Activated CD4-positive, alpha-beta T cell treated with anti-CD3 and anti-CD28 coated beads, Interleukin-2, amount 50 U/mL, for 16 hours (primary cell): Measurements from ENCODE around the gene LILRB3.
"Not testable (repeated sequence)": the region's sequence is repeated elsewhere in the genome, so short reads cannot be mapped to it uniquely, and the experiment has no call there.

ENCODE experiments used
- DNase-seq: peaks from one replicate; pipeline ENCODE4 v3.0.0-alpha.2; 2020

The LILRB3 gene

GRCh38 chr19:54189145-54189734 is 33.6 kb downstream of the LILRB3 start, which contains the start of gene MBOAT7:
MBOAT7 (minus strand) TSS chr19:54189580; CDS start chr19:54188508, 1,072 bp downstream.
- no peak for DNase-seq

- DNase-seq: peak; percentile 74
These were observed 34.5 kb downstream of the LILRB3 start for GRCh38 chr19:54188215-54188871.

GRCh38 chr19:54186934-54187381 is 35.8 kb downstream of the LILRB3 start:
- DNase-seq: no peak

DNA sequence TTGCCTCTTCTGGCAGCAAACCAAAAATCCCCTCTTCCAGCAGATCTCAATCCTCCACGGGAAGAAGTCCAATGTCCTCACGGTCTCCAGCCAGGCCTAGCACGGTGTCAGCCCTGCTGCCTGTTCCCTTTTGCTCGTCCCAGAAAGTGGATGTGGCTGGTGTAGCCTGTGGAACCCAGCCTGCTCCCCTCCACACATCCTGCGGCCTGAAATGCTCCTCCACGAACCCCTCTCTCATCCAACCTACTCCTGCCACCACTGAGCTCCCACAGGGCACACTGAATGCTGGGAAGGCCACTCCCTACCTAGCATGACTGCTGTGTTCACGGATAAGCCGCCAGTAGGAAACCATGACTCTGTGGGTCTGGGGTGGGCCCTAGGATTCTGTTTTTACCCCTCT is 36.5 kb downstream of the LILRB3 start:
- no peak for DNase-seq

DNA sequence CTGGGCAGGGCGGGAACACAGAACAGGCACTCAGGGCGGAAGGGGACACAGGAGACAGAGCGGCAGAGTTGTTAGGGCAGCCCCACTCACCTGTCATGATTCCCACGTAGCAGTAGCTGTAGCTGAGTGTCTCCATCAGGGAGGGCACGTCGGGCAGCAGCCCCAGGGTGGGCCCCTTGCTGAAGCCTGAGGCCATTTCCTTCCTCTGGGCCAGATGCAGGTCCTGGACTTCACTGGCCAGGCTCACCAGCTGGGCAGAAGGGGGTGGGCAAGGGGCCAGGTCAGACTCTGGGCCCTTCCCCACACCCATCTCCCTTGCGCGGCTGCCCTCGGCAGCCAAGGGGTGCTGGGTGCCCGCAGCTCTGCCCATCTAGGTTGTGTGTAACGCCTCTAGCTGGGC is 39.4 kb downstream of the LILRB3 start:
- DNase-seq: no peak

- not testable (repeated sequence) for DNase-seq
These were observed 40.9 kb downstream of the LILRB3 start for GRCh38 chr19:54181894-54182293.

- no peak for DNase-seq
These were observed 42.1 kb downstream of the LILRB3 start for GRCh38 chr19:54180691-54181091.

GRCh38 chr19:54179921-54180461 is 42.8 kb downstream of the LILRB3 start:
- DNase-seq: no peak

DNA sequence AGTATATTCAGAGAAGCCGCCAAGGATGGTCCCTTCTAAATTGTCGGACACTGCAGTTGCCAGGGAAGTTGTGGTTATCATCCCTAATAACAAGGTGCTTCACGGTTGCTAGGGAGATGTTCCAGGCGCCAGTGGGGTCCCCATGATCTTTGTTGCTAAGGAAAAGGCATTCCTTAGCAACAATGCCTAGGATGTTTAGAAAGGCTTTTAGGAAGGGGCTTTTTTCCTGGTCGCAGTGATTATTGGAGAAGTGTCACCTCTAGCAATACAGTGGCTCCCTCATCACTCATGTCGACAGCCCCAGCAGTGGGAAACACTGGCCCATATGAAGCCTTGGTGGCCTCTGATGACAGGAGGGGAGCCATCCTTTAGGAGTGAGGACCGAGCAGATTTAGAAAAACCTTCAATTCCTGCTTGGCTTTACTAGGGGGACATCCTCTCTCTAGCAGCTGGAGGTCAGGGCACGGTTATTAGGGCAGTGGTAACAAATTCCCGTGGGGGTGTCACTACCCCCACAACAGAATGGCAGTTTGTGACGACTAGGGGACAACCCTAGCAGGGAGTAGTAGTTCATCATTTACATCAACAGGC is 43.5 kb downstream of the LILRB3 start:
- DNase-seq: no peak

DNA sequence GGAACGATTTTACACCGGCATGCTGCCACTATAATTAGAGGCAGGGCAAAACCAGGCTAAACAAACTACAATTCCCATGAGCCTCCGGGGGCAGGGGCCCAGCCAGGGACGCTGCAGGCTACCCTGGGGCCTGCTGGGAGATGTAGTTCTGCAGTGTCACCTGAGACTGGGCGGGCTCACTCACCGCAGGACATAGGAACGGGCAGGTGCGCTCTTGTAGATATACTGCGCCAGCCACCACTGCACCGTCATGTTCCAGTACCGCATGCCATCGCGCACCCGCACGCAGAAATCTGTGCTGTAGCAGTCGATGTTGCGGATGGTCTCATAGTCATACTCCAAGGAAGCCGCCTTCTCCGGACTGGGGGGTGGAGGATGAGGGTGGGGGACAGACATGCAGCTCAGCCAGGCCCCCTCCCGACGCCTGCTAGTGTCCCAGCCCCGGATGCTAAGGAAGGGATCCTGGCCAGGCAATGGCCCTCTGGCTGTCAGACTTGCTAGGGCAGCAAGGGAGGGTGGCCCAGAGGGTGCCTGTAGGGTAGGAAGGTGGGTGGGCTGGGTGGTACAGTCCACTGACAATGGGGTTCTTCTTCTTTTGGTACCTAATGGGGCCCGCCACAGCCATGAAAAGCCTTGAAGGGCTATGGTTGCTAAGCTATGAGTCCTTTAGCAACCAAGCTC is 44.1 kb downstream of the LILRB3 start:
- DNase-seq: no peak

- no peak for DNase-seq
These were observed 48.6 kb downstream of the LILRB3 start for GRCh38 chr19:54173951-54174834.

DNA sequence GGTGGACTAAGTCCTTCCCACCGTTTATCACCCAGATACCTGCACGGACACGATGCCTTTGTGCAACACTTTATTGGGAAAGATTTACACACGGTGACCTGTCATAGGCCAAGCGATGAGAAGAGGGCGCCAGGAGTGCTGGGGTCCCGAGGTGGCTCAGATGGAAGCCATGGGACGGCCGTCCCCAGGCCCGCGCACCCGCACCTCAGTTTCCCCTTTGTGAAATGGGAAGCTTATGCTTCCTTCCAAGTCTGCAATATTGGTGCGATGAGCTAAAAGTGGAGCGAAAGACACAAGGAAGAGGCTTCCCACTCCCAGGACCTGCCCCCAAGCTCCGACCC is 49.5 kb downstream of the LILRB3 start:
- no peak for DNase-seq

DNA sequence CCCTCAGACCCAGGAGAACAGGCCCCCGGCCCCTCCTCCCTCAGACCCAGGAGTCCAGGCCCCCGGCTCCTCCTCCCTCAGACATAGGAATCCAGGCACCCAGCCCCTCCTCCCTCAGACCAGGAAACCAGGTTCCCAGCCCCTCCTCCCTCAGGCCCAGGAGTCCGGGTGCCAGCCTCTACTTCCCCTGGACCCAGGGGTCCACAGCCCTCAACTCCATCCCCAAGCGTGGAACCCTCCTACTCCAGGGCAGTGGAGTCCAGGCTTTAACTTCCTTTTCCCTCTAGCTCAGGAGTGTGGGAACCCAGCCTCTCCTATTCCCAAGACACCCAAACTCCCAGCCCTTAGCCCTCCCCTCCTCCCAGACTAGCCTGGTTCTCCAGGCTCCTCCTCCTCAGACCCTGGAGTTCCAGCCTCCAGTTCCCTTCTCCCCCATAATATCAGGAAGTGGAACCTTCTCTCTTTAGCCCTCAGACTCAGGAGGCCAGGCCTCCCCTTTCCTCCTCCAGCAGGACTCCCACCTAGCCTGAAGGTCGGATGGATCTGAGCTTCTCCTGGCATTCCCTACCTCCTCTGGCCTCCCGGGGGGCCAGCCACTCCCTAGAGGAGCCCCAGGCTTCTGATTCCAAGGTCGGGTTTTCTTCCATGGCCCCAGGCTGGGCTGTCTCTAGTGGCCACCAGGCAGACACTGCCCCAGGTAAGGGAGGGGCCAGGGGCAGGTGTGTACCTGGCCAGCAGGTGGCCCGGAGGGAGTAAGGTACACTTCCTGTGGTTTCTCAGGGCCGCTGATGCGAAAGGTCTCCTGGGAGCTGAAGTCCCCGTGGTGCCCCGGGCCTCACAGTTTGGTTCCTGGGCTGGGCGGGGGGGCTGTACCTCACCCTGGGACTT is 50.1 kb downstream of the LILRB3 start, which contains the start of gene TMC4:
Gene TMC4 (minus strand): TSS at position 690 of the 888 bp plus-strand sequence. CDS start 43 bp downstream, at position 647.
- DNase-seq: no peak

DNA sequence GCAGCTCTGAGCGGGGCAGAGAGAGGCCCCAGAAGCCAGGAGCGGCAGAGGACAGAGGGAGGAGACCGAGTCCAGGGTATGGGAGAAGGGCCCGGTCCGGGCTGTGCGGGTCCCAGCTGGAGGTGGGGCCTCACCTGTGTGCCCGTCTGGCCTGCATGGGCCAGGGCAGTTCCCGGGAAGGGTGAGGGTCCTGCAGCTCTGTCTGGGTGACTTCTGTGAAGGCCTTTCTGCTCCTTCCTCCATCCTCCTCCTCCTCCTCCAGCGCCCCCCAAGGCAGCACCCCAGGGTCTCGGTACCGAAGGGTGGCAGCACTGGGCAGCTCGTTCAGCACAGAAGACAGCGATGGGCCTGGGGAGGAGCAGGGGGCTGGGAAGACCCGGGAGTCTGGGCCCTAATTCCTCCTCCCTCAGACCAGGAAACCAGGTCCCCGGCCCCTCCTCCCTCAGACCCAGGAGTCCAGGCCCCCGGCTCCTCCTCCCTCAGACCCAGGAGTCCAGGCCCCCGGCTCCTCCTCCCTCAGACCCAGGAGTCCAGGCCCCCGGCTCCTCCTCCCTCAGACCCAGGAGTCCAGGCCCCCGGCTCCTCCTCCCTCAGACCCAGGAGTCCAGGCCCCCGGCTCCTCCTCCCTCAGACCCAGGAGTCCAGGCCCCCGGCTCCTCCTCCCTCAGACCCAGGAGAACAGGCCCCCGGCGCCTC is 50.9 kb downstream of the LILRB3 start:
- DNase-seq: not testable (repeated sequence)

- DNase-seq: no peak
These were observed 53.6 kb downstream of the LILRB3 start for GRCh38 chr19:54169149-54169740.

DNA sequence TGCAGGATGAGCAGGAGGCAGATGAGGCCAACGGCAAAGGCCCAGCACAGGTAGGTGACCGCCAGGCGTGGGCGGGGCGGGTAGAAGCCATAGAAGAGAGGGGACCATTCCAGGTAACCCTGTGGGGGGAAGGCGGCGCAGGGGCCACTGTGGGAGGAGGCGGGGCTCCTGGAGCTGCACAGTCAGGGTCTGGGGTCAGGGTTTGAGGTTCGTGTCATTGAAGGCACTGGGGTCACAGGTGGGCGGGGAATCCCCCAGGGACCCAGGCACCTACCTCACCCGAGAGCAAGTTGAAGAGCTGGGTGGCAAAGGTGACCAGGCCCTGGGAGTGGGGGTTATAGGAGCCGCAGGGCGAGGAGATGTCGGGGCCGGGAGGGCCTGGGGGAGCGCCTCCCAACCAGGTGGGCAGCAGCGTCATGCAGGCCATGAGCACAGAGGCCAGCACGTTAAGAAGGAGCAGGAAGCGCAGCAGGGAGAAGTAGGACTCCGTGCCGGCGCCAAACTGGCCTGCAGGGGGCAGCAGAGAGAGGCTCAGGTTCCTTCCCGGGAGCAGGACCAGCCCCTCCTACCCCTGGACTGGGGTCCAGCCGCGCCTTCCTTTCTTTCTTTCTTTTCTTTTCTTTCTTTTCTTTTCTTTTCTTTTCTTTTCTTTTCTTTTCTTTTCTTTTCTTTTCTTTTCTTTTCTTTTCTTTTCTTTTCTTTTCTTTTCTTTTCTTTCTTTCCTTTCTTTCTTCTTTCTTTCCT is 54.5 kb downstream of the LILRB3 start:
- peak; percentile 90 for DNase-seq
